ENCODE measurements around the gene FGF19.

The FGF19 gene

DNA sequence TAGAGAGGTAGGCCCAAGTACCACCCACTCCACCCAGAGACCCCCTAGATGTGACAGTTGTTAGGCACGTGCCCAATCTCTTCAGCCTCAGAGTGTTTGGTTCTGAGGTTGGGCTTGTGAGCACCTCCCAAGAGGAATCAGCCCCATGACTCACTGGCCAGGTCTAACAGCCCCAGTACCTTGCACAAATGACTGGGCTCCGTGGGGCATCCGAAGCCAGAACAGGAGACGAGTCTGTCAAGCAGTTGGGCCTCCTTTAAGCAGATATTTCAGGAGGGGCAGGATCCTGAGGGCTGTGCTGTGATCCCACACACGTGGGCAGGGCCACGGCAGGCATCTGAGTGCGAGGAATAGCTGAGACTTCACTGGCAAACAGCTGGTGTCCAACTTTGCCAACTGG is 29.1 kb upstream of the FGF19 start:
- TF ChIP-seq, protein P1, sequence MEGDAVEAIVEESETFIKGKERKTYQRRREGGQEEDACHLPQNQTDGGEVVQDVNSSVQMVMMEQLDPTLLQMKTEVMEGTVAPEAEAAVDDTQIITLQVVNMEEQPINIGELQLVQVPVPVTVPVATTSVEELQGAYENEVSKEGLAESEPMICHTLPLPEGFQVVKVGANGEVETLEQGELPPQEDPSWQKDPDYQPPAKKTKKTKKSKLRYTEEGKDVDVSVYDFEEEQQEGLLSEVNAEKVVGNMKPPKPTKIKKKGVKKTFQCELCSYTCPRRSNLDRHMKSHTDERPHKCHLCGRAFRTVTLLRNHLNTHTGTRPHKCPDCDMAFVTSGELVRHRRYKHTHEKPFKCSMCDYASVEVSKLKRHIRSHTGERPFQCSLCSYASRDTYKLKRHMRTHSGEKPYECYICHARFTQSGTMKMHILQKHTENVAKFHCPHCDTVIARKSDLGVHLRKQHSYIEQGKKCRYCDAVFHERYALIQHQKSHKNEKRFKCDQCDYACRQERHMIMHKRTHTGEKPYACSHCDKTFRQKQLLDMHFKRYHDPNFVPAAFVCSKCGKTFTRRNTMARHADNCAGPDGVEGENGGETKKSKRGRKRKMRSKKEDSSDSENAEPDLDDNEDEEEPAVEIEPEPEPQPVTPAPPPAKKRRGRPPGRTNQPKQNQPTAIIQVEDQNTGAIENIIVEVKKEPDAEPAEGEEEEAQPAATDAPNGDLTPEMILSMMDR (IDR thresholded peaks at IDR 0.05; ENCODE audit: low read depth, low read length) = no peak
- DNase-seq (ENCODE audit: low read depth in 2 of 2) = no peak
- H3K4me3 ChIP-seq (replicated peaks in 1 of 2; ENCODE audit: low read depth in 2 of 2, low read length in 2 of 2) = no peak overlapping the region

DNA sequence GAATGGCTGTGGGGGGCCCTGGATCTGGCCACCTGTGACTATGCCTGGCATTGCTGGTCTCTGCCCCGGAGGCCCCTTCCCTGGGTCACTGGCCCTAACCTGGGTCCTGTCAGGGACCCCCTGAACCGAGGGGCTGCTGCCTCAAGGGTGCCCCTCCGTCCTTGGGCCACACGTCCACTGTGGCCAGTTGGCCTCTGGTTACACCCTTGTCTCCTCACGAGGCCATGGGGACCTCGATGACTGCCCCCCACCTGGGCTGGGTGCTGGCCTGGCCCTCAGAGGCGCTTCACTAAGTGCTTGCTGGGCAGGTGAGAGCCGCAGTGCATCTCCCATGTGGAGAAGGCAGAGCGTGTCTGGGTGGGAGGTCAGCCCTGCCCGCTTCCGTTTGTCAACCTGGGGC is 27.3 kb upstream of the FGF19 start:
- TF ChIP-seq, protein P1 (IDR thresholded peaks at IDR 0.05; ENCODE audit: low read depth, low read length) = no peak
- no peak overlapping the region for H3K4me3 ChIP-seq (replicated peaks in 1 of 2; ENCODE audit: low read depth in 2 of 2, low read length in 2 of 2)
- no peak for DNase-seq (ENCODE audit: low read depth in 2 of 2)

DNA sequence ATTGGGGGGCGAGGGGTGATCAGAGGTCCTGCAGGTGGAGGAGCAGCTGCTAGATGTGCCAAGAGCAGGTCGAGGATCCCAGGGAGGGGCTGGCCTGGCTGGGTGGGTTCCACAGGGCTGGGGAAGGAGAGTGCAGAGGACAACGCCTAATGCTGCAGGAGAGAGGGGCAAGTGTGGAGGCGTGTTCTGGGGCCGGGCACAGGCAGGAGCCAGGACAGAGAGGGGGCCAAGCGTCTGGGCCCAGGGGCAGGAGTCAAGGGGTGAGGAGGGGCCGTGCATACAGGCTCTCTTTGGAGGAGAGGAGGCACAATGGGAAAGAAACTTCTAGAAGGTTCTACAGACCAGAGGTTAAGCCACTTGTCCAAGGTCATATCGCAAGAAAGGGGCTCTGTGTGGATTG is 26.7 kb upstream of the FGF19 start:
- DNase-seq (ENCODE audit: low read depth in 2 of 2) = no peak
- TF ChIP-seq, protein P1 (IDR thresholded peaks at IDR 0.05; ENCODE audit: low read depth, low read length) = no peak
- no peak overlapping the region for H3K4me3 ChIP-seq (replicated peaks in 1 of 2; ENCODE audit: low read depth in 2 of 2, low read length in 2 of 2)

DNA sequence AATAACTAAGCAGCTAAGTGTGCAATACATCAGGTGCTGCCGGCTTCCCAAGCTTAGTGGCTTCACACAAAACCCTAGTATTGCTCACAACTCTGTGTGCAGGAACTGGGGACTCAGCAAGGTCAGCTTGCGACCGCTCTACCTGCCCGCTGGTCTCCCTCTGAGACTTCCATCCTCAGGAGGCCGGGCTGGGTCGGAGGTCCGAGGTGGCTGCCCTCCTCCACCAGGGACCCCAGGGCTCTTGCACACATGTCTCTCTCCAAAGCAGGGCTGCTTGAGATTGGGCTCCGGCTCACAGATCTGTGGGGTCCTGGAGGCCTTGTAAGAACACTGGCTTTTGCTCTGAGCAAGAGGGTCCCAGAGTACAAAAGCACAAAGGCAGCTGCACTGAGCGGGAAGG is 25.4 kb upstream of the FGF19 start:
- H3K4me3 ChIP-seq (replicated peaks in 1 of 2; ENCODE audit: low read depth in 2 of 2, low read length in 2 of 2) = no peak overlapping the region
- TF ChIP-seq, protein P1 (IDR thresholded peaks at IDR 0.05; ENCODE audit: low read depth, low read length) = no peak

DNA sequence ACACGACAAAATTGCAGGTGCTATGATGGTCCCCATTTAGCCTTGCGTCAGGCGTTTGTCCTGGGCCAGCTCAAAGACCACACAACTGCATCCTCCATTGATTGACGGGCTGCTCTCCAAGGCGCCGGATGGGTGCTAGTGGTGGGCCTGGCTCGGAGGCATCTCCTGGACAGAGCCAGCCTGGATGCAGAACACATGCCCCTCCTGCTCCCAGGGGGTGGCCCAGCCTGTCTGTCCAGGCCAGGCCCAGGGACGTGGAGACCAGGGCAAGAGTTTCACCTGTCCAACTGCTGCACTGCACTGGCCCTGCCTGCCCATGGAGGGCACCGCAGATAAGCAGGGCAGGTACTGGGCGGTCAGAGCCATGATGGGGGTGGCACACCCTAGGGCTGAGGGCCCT is 23.4 kb upstream of the FGF19 start:
- TF ChIP-seq, protein P1 (IDR thresholded peaks at IDR 0.05; ENCODE audit: low read depth, low read length) = no peak
- no peak overlapping the region for H3K4me3 ChIP-seq (replicated peaks in 1 of 2; ENCODE audit: low read depth in 2 of 2, low read length in 2 of 2)
- DNase-seq (ENCODE audit: low read depth in 2 of 2) = no peak

More for the DNA sequence above, 25.4 kb upstream of the FGF19 start:
- no peak for DNase-seq (ENCODE audit: low read depth in 2 of 2)

DNA sequence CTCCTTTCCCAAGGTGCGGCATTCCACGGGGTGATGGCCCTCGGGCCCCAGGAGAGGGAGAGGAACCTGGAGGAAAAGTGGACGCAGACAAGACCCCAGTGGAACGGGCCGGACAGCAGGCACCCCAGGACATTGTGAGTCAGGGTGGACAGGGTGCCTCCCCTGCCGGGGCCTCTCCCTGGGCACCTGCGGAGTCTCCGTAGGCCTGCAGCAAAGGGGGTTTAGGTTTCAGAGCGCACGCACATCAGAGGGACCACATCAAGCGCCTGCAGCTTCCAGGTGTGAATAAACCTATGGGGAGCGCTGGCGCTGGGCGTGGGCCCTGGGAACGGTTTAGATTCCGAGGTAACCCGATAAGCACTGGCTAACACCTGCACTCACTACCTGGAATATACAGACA is 22.7 kb upstream of the FGF19 start:
- no peak overlapping the region for H3K4me3 ChIP-seq (replicated peaks in 1 of 2; ENCODE audit: low read depth in 2 of 2, low read length in 2 of 2)
- TF ChIP-seq, protein P1 (IDR thresholded peaks at IDR 0.05; ENCODE audit: low read depth, low read length) = no peak
- no peak for DNase-seq (ENCODE audit: low read depth in 2 of 2)

- no peak for DNase-seq (ENCODE audit: low read depth in 2 of 2)
- no peak overlapping the region for H3K4me3 ChIP-seq (replicated peaks in 1 of 2; ENCODE audit: low read depth in 2 of 2, low read length in 2 of 2)
- TF ChIP-seq, protein P1 (IDR thresholded peaks at IDR 0.05; ENCODE audit: low read depth, low read length) = no peak
Measured at GRCh38 chr11:69726019-69726418, 22.2 kb upstream of the FGF19 start.

Measured in cardiac fibroblast (primary cell).